IPS-18c (cell line): ENCODE results near the gene RALGDS.

Experiments used
- H3K4me3 ChIP-seq: 2 replicates; pipeline ENCODE4 v1.7.0; 2013; ENCODE audit warnings: low read depth, mild to moderate bottlenecking, low read length, moderate library complexity; ENCODE audit not compliant: insufficient read depth
- H3K9me3 ChIP-seq: one replicate; pipeline ENCODE4 v1.6.1; 2013; ENCODE audit warnings: mild to moderate bottlenecking, low read length, moderate library complexity; ENCODE audit not compliant: control insufficient read depth, insufficient read depth

The RALGDS gene

GRCh38 chr9:133154097-133154989, 33.3 kb upstream of the RALGDS start:
- Histone ChIP-seq H3K9me3 (no peaks in the 10 kb centered on the region), H3K4me3 (no peak overlapping the region)

DNA sequence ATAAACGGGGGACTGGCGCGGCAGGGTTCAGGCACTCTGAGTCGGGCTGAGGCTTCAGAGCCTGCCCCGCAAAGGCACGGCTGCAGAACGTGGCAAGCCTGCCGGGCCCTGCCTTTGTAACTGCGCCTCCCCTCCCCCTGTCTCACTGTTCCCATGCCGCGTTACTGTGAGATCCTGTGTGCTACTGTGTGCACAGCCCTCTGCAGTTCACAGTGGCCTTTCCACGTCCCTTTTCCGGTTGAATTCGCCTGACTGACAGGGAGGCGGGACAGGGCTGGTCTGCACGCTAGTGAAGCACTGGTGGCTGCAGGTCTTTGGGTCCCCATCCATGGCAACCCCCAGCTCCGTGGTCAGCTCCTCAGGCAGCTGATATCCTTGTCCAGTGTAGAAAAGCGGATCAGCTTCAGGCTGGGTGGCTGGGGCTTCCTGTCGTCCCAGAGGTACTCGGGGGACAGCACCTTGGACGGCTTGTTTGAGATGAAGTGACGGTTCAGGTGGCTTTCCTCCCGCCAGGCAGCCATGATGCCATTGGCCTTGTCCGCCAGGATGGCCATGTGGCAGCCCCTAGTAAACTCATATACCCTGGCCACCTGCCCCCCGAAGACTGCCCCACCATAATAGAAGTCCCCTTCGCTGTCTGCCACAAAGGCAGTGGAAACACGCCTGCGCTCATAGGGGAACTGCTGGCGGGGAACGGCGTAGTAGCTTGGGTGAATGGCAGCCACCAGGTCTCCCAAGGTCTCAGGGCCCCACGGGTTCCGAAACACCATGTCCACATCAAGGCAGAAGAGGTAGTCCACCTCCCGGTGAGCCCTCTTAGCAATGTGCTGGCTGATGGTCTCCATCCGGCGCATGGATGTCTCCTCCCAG, 32.4 kb upstream of the RALGDS start:
- H3K9me3 ChIP-seq, result no peaks in the 10 kb centered on the region
- no peak overlapping the region for H3K4me3 ChIP-seq

DNA sequence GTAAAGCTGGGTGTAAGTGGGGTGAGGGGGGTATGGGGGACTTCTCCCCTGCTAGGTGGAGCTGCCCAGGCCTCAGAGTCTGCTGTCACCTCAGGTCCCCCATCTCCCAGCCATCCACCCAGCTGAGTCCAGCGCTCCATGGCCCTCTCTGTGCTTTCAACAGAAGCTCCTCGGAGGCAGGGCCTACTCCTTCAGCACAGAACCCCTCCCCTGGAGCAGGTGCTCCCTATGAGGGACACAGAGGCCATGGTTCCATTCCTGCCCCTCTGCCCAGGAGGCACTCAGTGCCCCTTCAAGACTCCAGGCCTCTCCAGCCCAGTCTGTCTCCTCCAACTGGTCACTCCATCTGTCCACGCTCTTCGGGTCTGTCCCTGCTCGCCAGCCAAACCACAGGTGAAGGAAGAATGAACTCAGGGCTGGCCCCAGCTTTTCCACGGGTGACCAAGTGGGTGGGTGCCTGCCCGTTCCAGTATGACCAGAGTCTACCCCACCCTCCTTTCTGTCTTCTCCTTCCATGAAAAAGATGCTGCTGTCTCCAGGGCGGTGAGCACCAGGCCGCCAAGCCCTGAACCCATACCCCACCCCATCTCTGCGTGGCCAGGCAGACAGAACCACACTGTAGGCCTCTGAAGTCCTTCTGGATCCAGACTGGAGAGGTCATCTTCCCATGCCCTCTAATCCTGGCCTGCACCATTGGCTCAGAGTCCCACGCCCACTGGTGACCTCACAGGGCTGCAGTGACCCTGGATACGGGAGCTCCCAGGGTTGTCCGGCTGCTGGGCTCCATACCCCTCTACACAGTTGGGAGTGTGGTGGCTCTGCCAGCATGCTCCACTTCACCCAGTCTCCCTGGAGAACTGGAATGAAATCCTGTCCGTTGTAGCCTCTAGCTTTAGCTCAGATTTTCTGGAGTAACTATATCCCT, 30.8 kb upstream of the RALGDS start:
- H3K9me3 ChIP-seq, result no peaks in the 10 kb centered on the region
- H3K4me3 ChIP-seq, result no peak overlapping the region

DNA sequence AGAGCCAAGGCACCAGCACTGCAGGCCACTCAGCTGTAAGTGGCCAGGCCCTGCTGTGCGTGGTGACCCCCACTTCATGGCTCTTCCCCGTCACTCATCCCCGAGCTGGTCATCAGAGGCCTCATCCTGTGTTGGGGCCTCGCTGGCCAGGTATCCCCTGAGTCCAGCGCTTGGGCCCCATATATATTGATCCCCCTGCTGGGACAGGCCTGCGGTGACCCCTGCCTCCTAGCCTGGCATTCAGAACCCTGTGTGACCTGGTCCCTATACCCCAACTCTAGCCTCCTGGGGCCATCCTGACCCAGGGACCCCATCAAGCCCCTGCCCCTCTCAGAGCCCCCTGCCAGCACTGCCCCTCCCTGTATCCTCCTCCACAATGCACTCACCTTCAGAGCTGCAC, 30.0 kb upstream of the RALGDS start:
- H3K4me3 ChIP-seq, result no peak overlapping the region

GRCh38 chr9:133149130-133150015, 28.3 kb upstream of the RALGDS start:
- Histone ChIP-seq H3K4me3 (peak overlapping the region; percentile 76), H3K9me3 (no peaks in the 10 kb centered on the region)

More for the DNA sequence above, 30.0 kb upstream of the RALGDS start:
- no peaks in the 10 kb centered on the region for H3K9me3 ChIP-seq

DNA sequence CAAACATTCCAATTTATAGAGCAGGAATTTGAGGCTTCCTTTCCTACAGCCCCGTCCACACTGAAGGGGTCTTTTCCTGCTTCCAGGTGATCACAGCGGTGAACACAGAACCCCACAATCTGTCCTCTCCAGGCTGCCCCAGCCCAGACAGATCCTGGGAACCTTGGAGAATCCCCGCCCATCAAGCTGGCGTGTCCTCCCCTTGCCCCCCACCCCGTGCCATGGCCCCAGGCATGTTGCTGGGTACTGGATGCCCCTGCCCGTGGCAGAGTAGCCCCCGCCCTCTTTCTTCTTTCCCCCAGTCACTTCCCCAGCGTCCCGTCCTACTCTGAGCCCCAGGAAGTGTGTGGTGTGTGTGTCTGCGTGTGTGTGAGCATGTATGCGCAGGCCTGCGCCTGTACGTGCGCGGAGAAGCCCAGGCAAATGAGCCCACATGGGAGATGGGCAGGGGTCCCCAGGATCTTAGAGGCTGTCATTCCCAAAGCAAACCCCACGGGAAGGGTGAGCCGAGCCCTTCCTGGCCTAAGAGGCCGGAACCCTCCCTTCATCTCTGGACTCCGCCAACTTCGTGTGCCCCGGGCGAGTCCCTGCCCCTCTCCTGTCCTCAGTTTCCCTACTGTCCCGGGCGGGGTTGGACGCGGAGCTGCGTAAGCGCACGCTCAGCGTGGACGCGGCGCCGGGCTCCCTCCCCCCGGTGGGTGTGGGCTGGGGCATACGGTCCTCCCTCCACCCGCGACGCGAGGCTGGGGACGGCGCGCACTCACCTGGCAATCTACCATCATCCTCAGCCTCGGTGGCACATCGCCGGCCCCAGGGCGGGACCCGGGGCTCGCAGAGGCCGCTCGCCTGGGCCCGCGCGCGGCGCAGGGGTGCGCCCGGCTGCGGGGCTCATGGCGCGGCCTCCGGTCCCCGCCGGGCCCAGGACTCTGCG, 27.4 kb upstream of the RALGDS start:
- Histone ChIP-seq H3K4me3 (peak overlapping the region; percentile 76), H3K9me3 (no peaks in the 10 kb centered on the region)

- peak overlapping the region; percentile 76 for H3K4me3 ChIP-seq
- H3K9me3 ChIP-seq, result no peaks in the 10 kb centered on the region
These were observed 26.6 kb upstream of the RALGDS start for GRCh38 chr9:133147412-133148198.

DNA sequence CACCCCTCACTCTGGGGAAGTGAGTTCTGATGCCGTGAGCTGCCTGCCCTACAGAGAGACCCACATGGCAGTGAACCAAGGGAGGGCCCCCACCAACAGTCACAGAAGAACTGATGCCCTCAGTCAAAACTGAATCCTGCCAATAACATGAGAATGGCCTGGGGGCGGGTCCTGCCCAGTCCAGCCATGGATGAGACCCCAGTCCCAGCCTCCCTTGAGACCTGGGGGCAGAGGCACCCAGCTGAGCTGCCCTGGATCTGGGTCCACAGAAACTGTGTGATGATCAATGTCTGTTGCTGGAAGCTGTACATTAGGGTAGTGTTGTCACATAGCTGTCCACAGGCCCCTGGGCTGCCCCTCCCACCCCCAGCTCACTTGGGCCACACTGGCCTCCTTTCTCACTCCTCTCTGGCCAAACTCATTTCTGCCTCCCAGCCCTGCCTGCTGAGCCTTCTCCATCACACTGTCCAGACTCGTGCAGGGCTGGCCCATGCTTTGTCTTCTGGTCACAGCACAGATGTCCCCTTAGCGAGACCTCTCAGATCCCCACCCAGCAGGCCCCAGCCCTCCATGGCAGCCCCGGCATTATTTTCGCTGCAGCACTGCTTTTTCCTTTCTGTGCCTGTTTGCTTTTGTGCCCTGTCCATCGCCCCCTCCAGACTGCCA, 25.8 kb upstream of the RALGDS start:
- Histone ChIP-seq H3K4me3 (no peak overlapping the region), H3K9me3 (no peaks in the 10 kb centered on the region)

- 0 out of 2 replicates have a peak overlapping the region, but pooled peaks have one; percentile 3 for H3K4me3 ChIP-seq
- no peaks in the 10 kb centered on the region for H3K9me3 ChIP-seq
These were observed 24.1 kb upstream of the RALGDS start for GRCh38 chr9:133144904-133145851.

GRCh38 chr9:133144142-133144903, 23.3 kb upstream of the RALGDS start:
- no peaks in the 10 kb centered on the region for H3K9me3 ChIP-seq
- peak overlapping the region; percentile 43 for H3K4me3 ChIP-seq

DNA sequence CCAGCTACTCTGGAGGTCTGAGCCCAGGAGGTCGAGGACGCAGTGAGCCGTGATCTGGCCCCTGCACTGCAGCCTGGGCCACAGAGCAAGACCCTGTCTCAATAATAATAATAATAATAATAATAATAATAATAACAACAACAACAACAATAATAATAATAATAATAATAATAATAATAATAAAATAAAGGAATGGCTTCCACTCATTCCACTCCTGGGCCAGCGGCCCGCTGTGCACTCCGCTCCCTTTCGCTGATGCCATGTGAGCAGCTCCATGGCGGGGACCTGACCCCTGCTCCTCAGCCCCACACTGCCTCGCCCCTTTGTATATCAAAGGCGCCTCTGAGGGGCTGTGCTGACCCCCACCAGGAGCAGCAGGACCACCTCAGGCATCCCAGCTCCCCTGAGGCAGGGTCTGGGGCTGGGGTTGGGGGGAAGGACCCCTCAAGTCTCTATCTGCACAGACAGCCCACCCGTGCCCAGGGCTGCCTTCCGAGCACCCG, 22.6 kb upstream of the RALGDS start:
- Histone ChIP-seq H3K9me3 (no peaks in the 10 kb centered on the region), H3K4me3 (peak overlapping the region; percentile 43; the same call in 1 of the 2 replicates)
